AG04450 (cell line): ENCODE data around the gene RICTOR. TPM values are rescaled to one million over a fixed set of nuclear protein-coding genes. Genes with fewer than 3 reads are reported as not detected.

ENCODE experiments used
- CTCF ChIA-PET: fragments of 300-600, 350-600 bp; formaldehyde crosslinking; extraction: SDS; loops from one replicate; lab custom pipeline; 2022; ENCODE audit warnings: antibody characterized with exemption, inconsistent platforms; lab: Charles Lee
- POLR2A ChIA-PET: fragments of 350-600 bp; formaldehyde crosslinking; extraction: SDS; loops from one replicate; lab custom pipeline; 2021; ENCODE audit warnings: antibody characterized with exemption, inconsistent platforms; lab: Yijun Ruan, JAX
- DNase-seq: peaks from one replicate; pipeline ENCODE4 v3.0.0-alpha.2; 2011; ENCODE audit warnings: low read depth, low spot score
- H3K27ac ChIP-seq: one replicate; pipeline ENCODE4 v1.5.1; 2012; ENCODE audit warnings: low read depth, low read length, control low read depth
- H3K27me3 ChIP-seq: one replicate; pipeline ENCODE4 v1.6.0; 2012; ENCODE audit warnings: low read length; ENCODE audit not compliant: control insufficient read depth, insufficient read depth
- H3K4me3 ChIP-seq: 2 replicates; pipeline ENCODE4 v1.5.1; 2011; ENCODE audit warnings: mild to moderate bottlenecking, low read depth, low read length, control low read depth
- H3K9me3 ChIP-seq: 2 replicates; pipeline ENCODE4 v1.5.1; 2012; ENCODE audit warnings: low read length; ENCODE audit not compliant: control insufficient read depth, insufficient read depth
- polyA plus RNA-seq: library from polyadenylated mRNA; depleted of rRNA; stranded (reverse); fragments of >200 nt; gene quantifications from 2 replicates; pipeline ENCODE4 v1.2.3, GENCODE V29; 2011
- TF ChIP-seq, protein P1 (sequence below): IDR thresholded peaks from 2 replicates; pipeline ENCODE4 v1.5.1; 2011; ENCODE audit warnings: low read depth, low read length, control low read depth, inconsistent platforms

Gene RICTOR
- polyA plus RNA-seq, 1 experiment = 15.6 TPM

DNA sequence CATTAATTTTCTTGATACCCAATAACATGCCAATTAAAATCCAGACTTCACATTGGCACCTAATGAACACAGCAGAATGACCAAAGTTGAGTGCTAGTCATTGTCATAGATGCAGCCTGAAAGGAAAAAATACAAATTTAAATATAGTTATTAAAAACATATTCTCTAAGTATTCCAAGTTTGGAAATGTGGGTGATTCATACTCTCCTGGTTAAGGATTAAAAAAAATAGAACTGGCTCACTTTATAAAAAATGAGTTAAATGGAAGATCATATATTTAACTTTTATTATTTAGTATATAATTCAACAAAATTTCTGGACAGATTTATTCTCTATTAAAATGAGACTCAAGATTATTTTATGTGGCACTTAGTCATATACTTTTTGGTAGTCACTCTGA is 33.2 kb upstream of the RICTOR start:
- POLR2A ChIA-PET = no interaction called here

DNA sequence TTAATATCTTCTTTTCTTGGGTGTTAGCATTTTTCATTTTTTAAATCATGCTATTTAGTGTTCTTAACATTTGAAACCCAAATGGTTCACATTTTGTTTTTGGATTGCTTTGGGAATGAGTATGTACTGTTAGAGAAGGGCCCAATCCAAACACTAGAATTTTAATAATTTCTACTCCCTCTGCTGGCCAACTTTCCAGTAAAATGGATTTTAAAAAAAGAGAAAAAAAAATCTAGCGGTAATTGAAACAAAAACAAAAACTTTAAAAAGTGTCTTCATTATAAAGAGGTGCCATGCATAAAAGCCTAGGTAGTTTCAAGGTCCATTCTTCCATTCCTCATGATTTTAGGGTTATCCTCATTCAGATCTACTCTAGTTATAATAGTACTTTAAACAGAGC is 32.1 kb upstream of the RICTOR start:
- Histone ChIP-seq H3K27ac (no peak overlapping the region), H3K27me3 (no peaks in the 10 kb centered on the region), H3K9me3 (no peaks in the 10 kb centered on the region), H3K4me3 (no peak overlapping the region)
- no peak for DNase-seq
- ChIA-PET CTCF (no interaction called here), POLR2A (no interaction called here)
- TF ChIP-seq, protein P1, sequence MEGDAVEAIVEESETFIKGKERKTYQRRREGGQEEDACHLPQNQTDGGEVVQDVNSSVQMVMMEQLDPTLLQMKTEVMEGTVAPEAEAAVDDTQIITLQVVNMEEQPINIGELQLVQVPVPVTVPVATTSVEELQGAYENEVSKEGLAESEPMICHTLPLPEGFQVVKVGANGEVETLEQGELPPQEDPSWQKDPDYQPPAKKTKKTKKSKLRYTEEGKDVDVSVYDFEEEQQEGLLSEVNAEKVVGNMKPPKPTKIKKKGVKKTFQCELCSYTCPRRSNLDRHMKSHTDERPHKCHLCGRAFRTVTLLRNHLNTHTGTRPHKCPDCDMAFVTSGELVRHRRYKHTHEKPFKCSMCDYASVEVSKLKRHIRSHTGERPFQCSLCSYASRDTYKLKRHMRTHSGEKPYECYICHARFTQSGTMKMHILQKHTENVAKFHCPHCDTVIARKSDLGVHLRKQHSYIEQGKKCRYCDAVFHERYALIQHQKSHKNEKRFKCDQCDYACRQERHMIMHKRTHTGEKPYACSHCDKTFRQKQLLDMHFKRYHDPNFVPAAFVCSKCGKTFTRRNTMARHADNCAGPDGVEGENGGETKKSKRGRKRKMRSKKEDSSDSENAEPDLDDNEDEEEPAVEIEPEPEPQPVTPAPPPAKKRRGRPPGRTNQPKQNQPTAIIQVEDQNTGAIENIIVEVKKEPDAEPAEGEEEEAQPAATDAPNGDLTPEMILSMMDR = peak; percentile 32

More for the DNA sequence above, 33.2 kb upstream of the RICTOR start:
- H3K27ac ChIP-seq = no peak overlapping the region
- CTCF ChIA-PET = no interaction called here
- no peak overlapping the region for H3K4me3 ChIP-seq
- no peaks in the 10 kb centered on the region for H3K9me3 ChIP-seq
- no peaks in the 10 kb centered on the region for H3K27me3 ChIP-seq
- no peak for DNase-seq
- TF ChIP-seq, protein P1 = no peak

DNA sequence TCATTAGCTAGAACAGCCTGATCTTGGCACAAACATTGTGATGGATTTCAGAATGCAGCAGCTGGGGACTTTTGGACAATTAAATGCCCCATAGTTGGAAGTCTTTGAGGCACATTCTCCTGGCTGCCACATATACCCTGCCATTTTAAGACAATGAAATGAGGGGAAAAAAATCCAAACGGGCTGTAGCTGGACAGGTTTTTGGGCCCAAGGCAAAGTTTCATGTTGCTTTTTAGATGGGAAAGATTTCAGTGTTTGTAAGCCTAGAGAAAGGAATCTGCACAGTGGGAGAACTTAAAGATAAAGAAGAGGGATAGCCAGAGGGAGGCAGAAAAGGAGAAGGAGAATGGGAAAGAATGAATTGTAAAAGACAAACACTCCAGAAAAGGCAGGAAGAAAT is 30.0 kb upstream of the RICTOR start:
- no peak overlapping the region for H3K27ac ChIP-seq
- TF ChIP-seq, protein P1 = no peak
- no peaks in the 10 kb centered on the region for H3K27me3 ChIP-seq
- no peak overlapping the region for H3K4me3 ChIP-seq
- DNase-seq = no peak
- H3K9me3 ChIP-seq = no peaks in the 10 kb centered on the region
- ChIA-PET POLR2A (no interaction called here), CTCF (interaction anchor here (0.9 to 1.2 kb wide), 2 partner anchors 16 to 24 kb away, joined by 4 read pairs; no protein-coding TSS in a partner anchor)

DNA sequence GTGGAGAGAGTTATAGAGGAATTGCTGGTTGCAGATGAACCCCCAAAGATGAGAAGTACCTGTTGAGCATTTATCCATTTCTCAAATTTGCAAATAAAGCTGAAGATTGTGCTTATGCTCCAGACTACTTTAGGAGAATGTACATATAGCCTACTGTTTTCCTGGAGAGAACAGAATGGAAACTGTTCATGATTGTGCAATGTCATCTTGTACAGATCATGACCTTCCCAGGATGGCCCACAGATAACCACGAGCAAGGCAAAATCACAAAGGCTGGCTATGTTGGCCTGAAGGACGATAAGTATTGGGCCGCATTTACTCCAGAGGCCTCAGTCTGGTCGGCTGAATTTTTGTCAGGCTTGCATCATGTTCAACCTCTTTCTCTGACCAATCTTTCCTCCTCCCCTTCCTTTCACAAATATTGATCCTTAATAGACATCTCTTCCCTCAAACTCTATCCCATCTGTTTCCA is 28.5 kb upstream of the RICTOR start:
- Histone ChIP-seq H3K27ac (no peak overlapping the region), H3K9me3 (no peaks in the 10 kb centered on the region), H3K27me3 (no peaks in the 10 kb centered on the region), H3K4me3 (no peak overlapping the region)
- ChIA-PET CTCF (no interaction called here), POLR2A (no interaction called here)
- TF ChIP-seq, protein P1 = no peak
- no peak for DNase-seq

DNA sequence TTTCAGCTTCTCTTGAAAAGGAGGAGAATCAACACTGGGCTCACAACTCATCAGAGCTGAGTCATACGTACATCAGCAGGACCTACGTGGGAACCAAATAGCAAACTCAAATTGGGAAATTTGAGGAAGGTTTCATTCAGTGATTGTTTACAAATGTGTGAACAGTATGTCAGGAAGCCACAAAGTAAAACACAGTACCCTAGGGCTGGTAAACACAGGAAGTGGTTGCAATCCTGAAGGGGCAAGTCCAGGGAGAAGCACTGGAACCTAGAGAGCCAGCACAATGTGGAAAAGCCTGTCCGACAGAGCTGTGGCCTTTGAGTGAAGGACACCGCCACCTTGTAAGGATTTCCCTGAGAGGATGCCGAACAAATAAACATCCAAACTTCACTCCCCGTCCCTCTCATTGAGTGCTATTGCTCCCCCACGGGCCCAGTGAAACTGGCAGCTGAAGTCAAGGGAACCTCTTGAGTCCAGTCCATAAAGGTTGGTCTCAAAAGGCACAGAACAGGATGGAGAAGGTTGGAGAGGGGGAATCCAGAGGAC is 26.7 kb upstream of the RICTOR start:
- Histone ChIP-seq H3K9me3 (no peaks in the 10 kb centered on the region), H3K27me3 (no peaks in the 10 kb centered on the region), H3K27ac (peak overlapping the region; percentile 96), H3K4me3 (peak overlapping the region; percentile 5; the same call in 1 of the 2 replicates)
- POLR2A ChIA-PET = interaction anchor here (0.6 to 0.7 kb wide), 2 partner anchors 20 to 31 kb away, joined by 3 read pairs; no protein-coding TSS in a partner anchor
- DNase-seq = peak; percentile 95
- TF ChIP-seq, protein P1 = no peak
- CTCF ChIA-PET = interaction anchor here (6.4 kb wide), 1 partner anchor 20 kb away, joined by 55 read pairs; no protein-coding TSS in a partner anchor
